M059J (cell line): Measurements from ENCODE around the gene CDK18. TPM values are rescaled to one million over a fixed set of nuclear protein-coding genes. Genes with fewer than 3 reads are reported as not detected.
"Not testable (repeated sequence)": the region's sequence is repeated elsewhere in the genome, so short reads cannot be mapped to it uniquely, and the experiment has no call there.

Experiments
- DNase-seq: peaks from one replicate; pipeline ENCODE4 v3.0.0-alpha.2; 2012; ENCODE audit warnings: low read depth
- total RNA-seq: library from RNA; depleted of rRNA; stranded (reverse); fragments of >200 nt; shearing (Covaris generic); gene quantifications from 2 replicates; pipeline ENCODE4 v1.2.3, GENCODE V29; 2014; rRNA removed

CDK18 gene
- total RNA-seq: 0.12 and 1.2 TPM in 2 replicates

DNA sequence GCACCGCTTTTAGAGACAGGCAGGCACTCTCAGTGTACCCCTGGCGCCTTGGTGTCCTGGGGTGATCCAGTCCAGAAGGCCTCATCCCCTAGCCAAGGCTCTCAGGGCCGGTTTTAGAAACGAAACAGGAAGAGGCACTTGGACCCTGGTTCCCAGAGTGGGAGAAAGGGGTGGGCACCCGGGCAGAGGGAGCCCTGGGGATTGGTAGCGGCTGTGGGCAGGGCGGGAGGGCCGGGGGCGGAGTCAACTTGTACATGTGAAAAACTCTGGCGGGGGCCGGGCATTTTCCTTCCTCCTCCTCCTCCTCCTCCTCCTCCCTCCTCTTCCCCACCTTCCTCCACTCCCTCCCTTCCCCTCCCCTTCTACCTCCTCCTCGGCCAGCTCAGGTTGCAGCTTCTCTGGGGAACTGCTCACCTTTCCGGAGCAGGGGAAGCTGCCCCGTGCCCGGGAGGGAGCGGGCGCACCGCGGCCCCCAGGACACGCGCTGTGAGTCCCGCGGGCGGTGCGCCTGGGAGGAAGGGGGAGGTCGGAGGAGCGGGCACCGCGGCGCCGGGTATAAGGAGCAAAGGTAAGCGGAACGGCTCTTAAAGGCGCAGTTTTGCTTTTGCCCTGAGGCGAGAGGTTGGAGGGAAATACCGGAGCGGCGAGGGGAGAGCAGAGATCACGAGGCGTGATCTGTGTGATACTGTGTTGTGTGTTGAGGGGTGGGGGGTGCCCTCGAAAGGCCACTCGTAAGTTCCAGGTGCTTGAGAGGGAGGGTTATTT, at the start of gene CDK18:
Gene CDK18 (plus strand): TSS at position 359 of the 765 bp plus-strand sequence. CDS start 18,499 bp downstream, outside the sequence.
- peak; percentile 65 for DNase-seq

DNA sequence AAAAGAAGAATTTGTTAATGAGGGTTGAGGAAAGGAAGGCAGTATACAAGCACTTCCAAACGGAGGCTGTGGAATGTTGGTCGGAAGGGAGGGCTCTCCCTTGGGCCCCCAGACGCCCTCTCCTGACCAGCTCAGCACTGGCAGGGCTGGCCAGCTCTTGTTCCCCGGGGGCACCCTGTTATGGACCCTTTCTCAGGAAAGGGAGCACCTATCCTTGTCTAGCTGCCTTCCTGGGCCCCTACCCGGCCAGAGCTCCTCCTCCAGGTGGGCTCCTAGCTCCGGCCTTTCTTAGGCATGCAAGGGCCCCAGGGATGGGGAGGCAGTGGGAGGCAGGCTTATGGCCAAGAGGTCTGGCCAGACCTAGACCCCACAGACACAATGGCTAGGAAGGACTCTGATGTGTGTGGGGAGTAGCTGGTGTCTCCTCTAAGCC, 49.5 kb upstream of the CDK18 start:
- no peak for DNase-seq

DNA sequence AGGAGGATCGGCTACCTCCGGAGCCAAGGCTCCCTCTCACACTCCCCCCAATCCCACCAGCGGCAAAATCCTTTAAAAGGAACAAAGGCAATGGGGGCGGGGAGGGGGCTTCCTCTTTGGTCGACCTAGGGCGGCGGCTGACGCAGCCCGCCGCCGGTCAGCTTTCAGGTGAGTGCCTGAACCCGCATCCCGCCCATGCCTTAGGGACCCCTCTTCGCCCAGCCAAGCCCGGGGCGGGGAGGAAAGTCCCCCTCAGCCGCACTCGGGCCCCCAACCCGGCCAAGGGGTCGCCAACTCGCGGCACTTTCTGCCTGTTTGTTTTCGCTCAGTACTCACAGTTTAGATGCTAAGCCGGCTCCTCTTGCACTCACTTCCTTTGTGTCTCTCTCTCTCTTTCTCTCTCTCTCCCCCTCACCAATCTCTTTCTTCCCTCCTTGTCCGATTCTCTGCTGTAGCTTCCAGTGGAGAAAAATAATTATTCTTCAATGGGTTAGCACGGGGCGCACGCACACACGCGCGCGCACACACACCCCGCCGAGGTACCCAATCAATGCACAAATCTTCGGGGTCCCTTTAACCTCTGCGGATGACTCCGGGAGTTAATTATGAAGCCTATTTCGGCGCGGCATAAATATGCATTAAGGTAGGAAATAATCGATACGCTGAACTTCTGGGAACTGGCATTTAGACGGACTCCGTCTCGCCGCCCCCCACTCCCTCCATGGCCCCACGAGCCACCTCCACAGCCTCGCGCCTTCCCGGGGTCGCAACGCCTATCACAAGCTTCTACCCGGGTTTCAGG, 48.7 kb upstream of the CDK18 start, which contains the start of gene BLACAT1:
Gene BLACAT1 (minus strand): TSS at position 465 of the 802 bp plus-strand sequence.
- no peak for DNase-seq

DNA sequence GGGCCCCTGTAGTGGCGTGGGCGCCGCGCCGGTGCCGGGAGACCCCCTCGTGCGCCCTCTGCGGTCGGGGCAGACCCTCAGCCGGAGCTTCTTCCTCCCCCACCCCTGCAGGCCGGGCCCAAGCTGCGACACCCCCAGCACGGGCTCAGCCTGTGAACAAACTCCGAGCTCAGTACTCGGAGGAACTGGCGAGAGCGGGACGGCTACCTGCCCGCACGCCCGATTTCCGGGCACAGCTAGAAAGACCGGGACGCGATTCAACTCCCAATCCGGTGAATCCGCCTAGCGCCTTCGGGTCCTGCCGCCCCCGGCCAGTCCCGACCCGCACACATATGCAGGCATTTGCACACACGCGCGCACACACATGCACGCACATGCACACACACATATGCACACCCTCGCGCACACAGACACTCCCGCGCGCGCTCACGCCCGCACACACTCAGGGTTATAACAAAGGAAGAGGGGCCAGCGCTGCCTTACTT, 48.0 kb upstream of the CDK18 start:
- DNase-seq: no peak

DNA sequence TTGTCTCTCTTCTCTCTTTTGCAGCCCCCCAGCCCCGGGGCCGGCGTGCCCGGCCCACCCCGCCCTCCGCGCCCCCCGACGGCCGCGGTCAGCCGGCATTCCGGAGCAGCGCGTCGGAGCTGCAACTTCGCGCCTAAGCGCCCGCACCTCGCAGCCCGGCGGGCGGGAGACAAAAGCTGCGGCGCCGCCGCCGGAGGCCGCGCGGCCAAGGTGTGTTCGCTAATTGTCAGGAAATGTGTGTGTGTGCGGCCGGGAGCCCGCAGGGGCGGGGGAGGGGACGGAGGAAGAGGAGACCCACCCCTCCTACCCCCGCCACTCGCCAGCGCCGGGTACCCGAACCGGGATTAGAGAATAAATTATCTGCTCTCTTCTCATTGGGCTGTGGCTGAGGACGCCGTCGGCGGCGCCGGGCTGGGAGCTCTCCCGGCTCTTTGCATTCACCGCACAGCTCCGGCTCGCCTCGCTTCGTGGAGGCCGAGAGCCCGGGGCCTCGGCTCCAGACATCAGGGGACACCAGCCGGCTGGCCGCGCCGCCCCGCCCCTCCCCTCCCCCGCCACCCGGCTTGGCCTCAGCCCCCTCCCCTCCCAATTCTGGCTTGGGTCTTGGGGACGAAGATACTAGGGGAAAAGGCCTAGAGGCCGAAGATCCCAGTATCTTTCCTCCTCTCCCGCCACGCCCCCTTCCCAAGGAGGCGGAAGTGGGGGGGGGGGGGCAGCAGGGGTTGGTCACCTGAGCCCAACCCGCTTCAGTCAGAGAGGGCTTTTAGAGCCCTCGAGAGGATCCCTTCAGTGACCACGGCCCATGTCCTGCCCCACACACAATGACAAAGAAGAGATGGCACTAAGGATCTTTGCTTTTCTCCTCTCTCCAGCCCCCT, 47.4 kb upstream of the CDK18 start:
- no peak for DNase-seq

DNA sequence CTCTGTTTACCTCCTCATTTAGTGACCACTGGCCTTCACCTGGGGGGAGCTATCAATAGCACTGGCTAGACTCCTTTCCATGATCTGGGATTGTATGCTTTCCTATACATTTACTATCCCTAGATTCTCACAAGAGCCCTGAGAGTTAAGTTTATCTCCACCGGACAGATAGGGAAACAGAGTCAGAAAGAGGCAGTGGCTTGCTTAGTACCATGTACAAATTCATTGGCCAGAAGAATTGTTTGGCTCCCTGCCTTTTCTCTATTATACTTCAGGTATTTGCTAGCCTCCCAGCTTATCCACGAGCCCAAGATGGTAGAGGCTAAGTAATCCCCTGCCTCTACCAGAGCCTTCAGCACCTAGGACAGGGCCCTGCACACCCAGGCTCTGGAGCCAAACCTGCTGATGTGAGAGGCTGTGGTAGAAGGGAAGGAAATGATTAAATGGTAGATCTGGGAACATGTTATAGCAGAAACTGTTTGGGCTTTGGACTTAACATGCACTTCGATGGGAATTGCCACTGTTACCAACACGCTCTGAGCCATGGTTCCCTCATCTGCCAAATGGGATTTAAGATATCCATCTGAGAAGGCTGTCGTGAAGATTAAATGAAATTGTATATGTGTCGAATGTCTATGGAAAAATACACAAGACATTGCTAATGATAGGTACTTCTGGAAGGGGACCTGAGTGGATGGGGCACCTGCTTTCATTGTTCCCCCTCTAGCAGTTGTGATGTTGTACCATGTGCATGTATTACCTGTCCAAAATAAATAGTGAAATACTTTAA, 45.5 kb upstream of the CDK18 start:
- peak; percentile 69 for DNase-seq

DNA sequence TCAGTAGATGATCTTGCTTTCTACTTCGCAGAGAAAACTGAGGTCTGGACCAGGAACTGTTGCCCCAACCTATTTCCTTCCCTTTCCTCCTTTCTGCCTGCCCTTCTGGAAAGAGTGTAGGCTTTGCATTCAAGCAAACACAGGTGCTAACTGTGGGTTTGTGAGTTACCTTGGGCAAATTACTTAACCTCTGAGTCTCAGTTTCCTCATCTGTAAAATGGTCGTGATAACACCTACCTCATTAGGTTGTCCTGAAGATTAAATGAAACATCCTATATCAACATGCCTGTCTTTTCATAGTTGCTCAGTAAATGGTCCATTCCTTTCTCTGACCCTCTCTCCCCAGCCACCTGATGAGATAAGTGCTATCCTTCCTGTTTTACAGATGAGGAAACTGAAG, 39.1 kb upstream of the CDK18 start:
- no peak for DNase-seq

DNA sequence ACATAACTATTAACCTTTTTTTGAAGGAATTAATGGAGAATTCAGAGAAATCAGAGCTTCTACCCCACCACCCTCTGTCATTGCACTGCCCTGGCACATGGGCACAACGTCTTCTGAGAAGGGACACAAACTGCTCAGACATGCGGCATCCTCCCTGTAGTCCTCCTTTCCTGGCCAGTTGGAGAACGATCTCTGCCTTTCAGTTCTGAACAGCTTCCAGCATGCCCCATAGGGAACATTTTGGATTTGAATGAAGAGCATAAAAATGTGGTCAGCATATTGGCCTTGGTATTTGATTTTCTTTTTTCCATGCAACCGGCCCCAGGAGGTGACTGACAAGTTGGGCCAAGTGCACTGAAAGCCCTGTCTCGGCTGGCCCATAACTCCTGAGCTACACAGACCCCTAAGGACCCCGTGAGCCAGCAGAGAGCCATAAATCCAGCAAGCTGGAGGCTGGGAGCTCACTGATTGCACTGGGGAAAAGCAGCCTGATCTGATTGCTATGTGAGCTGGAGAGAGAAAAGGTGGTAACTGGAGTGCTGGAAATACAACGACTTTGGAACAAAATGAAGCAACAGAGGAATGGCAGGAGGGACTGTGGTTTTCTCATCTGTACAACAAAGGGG, 37.8 kb upstream of the CDK18 start:
- DNase-seq: no peak

DNA sequence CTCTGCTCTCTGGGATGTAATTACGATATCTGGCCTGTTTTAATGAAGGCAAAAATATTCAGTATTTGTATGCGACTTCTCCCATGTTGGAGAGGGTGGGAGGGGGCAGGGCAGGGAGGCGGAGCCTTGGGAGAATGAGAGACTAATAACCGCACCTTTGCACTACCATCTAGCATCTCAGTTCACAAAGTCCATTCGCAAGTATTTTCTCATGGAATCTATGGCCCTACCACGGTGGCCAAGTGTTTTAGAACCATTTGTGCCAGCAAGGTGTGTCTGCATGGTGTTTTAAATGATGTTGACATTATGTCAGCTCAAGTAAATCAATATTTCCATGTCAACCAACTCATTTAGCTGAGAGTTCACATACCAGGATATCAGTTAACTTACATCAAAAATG, 34.3 kb upstream of the CDK18 start:
- DNase-seq: no peak

DNA sequence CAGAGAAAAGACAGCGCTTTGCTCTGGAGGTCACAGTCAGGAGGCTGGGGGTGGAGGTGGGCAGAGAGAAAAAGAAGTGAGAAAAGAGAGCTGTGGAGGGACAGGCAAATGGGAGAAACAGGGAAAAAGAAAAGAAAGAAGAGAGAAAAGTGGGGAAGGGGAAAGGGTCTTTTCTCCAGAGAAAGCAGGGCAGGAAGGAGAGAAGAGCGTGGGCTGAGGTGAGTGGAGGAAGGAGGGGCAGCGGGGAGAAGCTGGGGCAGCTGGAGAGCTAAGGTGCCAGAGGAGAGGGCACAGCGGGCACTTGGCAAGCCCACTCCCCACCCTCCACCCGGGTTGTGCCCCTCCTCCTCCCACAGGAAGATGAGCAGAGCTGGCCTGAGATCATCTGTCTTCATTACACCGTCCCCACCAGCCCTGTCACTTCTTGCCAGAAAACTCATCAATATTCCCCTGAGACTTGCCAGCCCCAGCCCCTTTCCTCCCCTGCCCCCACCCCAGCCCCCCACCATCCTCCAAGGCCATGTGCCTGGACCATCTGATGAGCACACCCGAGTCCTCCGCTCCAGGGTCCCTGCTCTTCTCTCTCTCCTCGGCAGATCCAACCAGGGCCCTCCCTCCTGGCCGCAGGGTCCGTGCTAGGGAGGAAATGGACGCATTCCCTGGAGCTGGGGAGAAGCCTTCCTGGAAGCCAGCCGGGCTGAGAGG, 31.6 kb upstream of the CDK18 start:
- DNase-seq: no peak

DNA sequence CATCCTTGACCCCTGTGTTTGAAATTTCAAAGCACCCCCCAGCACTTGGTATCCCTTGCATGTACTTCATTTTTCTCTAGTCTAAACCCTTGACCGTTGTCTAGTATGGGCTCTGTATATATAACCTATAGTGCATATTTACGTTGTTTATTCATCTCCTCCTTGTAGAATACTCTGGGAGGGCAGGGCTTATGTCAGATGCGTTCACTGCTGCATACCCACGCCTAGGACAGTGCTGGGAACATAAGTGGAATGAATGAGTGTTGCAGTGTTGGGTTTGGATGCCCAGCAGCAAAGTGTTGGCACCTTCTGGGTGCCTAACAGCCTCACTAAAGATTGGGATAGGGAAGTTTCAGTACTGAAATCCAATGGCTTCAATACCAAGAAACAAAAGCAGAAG, 31.0 kb upstream of the CDK18 start:
- DNase-seq: no peak

DNA sequence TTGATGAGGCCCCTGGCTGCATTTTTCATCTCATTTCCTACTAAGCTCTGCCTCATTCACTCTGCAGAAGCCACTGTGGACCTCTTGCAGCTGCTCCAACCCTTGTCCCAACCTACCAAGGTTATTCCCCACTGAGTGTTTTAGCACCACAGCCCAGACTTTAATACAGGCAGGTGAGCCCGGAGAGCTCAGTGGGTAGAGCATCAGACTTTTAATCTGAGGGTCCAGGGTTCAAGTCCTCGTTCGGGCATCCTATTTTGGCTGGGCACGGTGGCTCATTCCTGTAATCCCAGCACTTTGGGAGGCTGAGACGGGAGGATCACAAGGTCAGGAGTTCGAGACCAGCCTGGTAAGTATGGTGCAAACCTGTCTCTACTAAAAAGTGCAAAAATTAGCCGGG, 30.5 kb upstream of the CDK18 start:
- no peak for DNase-seq

DNA sequence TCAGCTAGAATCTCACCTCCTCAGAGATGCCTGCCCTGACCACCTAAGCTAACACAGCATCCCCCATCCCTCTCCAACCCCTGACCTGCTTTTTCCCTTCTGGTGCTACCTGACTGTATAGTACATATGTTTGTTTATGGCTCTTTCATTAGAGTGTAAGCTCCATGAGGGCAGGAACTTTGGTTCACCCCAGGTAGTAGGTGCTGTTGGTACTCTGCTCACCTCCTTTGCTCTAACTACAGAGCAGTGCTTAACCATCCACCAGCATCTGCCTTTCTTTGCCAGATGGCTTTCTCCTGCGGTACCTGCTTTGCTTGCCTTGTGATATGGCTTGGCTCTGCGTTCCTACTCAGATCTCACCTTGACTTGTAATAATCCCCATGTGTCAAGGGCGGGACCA, 29.9 kb upstream of the CDK18 start:
- DNase-seq: no peak

DNA sequence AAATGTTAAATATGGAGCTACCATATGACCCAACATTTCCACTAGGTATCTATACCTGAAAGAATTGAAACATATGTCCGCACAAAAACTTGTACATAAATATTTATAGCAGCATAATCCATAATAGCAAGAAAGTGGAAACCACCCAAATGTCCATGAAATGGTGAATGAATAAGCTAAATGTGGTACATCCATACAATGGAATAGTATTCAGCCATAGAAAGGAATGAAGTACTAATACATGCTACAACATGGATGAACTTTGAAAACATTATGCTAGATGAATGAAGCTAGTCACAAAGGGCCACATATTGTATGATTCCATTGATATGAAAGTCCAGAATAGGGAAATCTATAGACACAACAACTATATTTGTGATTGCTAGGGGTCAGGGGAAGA, 28.6 kb upstream of the CDK18 start:
- DNase-seq: no peak

DNA sequence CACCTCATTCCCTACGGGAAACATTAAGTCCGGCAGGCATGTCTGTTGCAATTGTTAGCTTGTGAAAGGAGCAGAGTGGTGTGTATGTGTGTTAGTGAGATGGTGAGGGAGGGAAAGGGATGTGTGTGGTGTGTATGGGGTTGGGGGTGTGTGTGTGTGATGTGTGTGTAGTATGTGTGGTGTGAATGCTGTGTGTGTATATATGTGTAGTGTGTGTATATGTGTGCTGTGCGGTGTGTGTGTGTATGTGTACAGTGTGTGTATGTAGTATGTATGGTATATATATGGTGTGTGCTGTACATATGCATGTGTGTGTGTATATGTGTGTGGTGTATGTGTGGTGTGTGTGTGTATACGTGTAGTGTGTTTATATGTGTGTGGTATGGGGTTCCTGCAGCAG, 27.8 kb upstream of the CDK18 start:
- DNase-seq: no peak

DNA sequence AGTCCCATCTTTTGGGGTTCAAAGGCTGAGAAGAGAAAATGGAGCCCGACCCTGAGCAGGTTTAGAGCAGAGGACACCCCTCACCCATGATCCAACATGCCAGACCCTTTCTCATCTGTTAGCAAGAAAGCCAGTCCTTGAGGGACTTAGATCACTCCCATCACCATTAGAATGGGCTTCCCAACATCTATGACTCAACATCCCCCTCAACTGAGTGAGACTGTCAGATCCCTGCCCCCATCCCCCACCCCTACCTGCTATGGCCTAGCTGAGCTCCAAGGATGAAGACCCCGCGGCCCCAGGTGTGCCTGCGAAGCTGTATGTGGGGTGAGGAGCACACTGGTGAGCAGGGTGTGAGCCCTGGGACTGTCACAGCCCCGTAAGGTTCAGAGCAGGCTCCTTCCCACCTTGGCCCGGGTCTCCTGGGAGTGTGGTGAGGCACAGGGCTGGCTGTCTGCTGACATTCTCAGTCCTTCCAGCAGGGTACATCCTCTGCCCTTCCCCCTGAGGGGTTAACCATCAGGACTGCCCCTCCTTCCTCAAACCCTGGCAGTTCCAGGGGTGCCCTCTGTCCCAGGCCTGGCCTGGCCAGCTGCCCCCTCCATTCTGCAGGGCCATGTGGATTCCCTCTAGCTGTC, 27.2 kb upstream of the CDK18 start:
- peak; percentile 31 for DNase-seq

DNA sequence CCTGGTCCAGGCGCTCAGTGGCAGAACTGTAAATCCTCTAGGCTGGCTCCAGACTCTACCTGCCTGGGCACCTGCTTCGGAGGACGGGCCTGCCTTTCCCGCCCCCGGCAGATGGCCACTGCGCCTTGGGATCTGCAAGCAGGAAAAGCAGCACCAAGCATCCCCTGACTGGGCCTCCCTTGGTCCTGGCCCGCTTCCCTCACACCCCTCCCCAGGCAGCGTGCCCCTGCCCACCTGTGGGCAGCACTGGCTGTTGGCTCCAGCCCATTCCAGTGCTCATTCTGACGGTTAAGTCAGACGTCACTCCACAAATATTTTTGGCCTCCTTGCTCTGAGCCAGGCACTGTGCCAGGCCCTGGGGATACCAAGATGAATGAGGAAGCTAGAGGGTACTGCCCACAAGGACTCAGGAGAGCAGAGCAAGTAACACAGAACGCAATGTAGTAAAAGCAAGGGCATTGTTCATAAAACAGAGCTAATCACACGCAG, 26.7 kb upstream of the CDK18 start:
- DNase-seq: peak; percentile 98

DNA sequence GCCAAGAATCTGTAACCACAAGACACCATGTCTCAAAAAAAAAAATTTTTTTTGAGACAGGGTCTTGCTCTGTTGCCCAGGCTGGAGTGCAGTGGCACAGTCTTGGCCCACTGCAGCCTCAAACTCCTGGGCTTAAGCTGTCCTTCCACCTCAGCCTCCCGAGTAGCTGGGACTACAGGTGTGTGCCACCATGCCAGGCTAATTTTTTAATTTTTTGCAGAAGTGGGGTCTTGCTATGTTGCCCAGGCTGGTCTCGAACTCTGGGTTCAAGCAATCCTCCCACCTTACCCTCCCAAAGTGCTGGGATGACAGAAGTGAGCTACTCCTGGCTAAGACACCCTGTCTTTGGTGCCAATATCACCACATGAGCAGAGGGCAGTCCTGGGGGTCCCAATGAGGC, 25.5 kb upstream of the CDK18 start:
- DNase-seq: not testable (repeated sequence)

DNA sequence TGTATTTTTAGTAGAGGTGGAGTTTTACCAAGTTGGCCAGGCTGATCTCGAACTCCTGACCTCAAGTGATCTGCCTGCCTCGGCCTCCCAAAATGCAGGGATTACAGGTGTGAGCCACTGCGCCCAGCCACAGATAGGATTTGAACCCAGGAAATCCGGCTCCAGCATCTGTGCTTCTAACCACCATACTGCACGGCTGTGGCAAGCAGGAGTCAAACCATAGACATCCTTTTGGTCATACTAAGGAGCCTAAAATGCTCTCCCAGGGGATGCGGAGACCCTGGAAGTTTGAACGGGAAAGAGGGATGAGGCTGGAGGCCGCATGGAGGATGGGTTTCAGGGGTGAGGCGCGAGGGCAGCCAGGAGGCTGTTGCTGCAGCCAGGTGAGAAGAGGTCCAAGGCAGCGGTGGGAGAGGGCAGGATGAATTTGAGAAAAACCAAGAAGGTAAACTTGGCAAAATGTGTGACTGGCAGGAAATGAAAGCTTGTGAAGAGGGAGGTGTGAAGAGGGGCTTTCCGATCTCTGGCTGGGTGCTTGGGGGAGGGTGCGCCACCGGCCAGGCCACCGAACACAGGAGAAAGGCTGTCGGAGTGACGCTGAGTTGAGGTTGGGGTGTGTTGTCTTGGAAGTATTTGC, 24.0 kb upstream of the CDK18 start:
- DNase-seq: no peak
